Astrocyte of the cerebellum (primary cell): ENCODE measurements around the gene MAP4K5.

Experiments used
- DNase-seq: peaks from one replicate; pipeline ENCODE4 v3.0.0-alpha.2; 2011; ENCODE audit warnings: low read depth
- H3K4me3 ChIP-seq: 2 replicates; pipeline ENCODE4 v1.5.1; 2011; ENCODE audit warnings: mild to moderate bottlenecking, low read depth, low read length, moderate library complexity
- CTCF ChIP-seq: IDR thresholded peaks from 2 replicates; pipeline ENCODE4 v1.5.1; 2012; ENCODE audit warnings: low read length, low read depth, moderate library complexity, mild to moderate bottlenecking; ENCODE audit errors: missing control alignments
- in situ Hi-C: cut with HindIII; loops from 2 replicates; pipeline ENCODE4 v1.10.0; 2017; ENCODE audit warnings: low sequenced_read_pairs

Gene MAP4K5

GRCh38 chr14:50373959-50374358, 158.4 kb downstream of the MAP4K5 start:
- DNase-seq: no peak
- in situ Hi-C loops: no loop called here

GRCh38 chr14:50371546-50371945, 160.8 kb downstream of the MAP4K5 start:
- in situ Hi-C loops: no loop called here
- no peak for TF ChIP-seq CTCF
- no peak overlapping the region for H3K4me3 ChIP-seq
- DNase-seq: no peak

More at GRCh38 chr14:50373959-50374358, 158.4 kb downstream of the MAP4K5 start:
- TF ChIP-seq CTCF: no peak
- H3K4me3 ChIP-seq: no peak overlapping the region
